GM12873 (cell line): ENCODE data around the gene NHEJ1.

ENCODE experiments used
- CTCF ChIP-seq: IDR thresholded peaks from 2 replicates; pipeline ENCODE4 v1.5.1; 2012; ENCODE audit warnings: low read depth, mild to moderate bottlenecking, moderate library complexity, low read length, control low read depth; ENCODE audit not compliant: insufficient read depth; ENCODE audit errors: missing control alignments

Gene NHEJ1

GRCh38 chr2:219183151-219183772, 22.6 kb upstream of the NHEJ1 start:
- TF ChIP-seq CTCF: no peak

GRCh38 chr2:219182331-219183150, 21.9 kb upstream of the NHEJ1 start:
- no peak for TF ChIP-seq CTCF

GRCh38 chr2:219181531-219181930, 20.9 kb upstream of the NHEJ1 start:
- TF ChIP-seq CTCF: no peak

- no peak for TF ChIP-seq CTCF
These were observed 20.3 kb upstream of the NHEJ1 start for GRCh38 chr2:219180961-219181360.

- TF ChIP-seq CTCF: no peak
These were observed 19.2 kb upstream of the NHEJ1 start for GRCh38 chr2:219179601-219180465.

- TF ChIP-seq CTCF: no peak
These were observed 18.0 kb upstream of the NHEJ1 start for GRCh38 chr2:219178377-219179175.
